NCI-H2196 (cell line): Measurements from ENCODE around the gene CCDC88B.

Experiments used
- DNase-seq: peaks from one replicate; lab custom pipeline; 2025; ENCODE audit not compliant: unreplicated experiment; lab: John Stamatoyannopoulos, UW

Gene CCDC88B, protein sequence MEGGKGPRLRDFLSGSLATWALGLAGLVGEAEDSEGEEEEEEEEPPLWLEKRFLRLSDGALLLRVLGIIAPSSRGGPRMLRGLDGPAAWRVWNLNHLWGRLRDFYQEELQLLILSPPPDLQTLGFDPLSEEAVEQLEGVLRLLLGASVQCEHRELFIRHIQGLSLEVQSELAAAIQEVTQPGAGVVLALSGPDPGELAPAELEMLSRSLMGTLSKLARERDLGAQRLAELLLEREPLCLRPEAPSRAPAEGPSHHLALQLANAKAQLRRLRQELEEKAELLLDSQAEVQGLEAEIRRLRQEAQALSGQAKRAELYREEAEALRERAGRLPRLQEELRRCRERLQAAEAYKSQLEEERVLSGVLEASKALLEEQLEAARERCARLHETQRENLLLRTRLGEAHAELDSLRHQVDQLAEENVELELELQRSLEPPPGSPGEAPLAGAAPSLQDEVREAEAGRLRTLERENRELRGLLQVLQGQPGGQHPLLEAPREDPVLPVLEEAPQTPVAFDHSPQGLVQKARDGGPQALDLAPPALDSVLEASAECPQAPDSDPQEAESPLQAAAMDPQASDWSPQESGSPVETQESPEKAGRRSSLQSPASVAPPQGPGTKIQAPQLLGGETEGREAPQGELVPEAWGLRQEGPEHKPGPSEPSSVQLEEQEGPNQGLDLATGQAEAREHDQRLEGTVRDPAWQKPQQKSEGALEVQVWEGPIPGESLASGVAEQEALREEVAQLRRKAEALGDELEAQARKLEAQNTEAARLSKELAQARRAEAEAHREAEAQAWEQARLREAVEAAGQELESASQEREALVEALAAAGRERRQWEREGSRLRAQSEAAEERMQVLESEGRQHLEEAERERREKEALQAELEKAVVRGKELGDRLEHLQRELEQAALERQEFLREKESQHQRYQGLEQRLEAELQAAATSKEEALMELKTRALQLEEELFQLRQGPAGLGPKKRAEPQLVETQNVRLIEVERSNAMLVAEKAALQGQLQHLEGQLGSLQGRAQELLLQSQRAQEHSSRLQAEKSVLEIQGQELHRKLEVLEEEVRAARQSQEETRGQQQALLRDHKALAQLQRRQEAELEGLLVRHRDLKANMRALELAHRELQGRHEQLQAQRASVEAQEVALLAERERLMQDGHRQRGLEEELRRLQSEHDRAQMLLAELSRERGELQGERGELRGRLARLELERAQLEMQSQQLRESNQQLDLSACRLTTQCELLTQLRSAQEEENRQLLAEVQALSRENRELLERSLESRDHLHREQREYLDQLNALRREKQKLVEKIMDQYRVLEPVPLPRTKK (N-terminal part only)

DNA sequence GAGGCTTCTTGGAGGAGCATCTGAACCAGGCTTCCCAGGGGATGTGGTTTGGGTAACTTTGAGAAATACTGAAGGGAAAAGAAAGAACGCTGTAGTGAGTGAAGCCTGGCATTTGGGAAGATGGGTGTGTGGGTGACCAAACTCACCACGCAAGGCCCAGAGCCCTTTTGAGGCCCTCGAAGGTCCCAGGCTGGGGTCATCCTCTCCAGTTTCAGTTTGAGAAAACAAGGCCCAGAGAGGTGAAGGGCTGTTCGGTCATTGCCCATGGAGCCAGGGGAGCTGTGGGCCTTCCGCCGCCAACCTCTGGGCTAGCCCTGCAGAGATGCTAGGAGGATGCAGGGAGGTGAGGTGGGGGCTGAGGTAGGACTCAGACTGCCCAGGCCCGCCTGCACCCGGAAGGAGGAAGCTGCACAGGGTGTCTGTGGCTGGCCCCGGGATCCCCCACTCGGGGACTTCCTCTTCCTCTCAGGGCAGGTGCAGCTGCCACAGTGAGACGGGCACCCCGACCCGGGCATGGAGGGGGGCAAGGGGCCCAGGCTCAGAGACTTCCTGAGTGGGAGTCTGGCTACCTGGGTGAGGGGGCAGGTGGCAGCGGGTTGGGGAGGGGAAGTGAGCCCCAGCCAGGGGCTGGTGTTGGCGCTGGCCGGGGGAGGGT is at the start of gene CCDC88B:
Gene CCDC88B, plus strand, starts transcription at position 451 of the 655 bp plus-strand sequence. Its CDS starts 63 bp downstream, at position 514.
- DNase-seq, result no peak

DNA sequence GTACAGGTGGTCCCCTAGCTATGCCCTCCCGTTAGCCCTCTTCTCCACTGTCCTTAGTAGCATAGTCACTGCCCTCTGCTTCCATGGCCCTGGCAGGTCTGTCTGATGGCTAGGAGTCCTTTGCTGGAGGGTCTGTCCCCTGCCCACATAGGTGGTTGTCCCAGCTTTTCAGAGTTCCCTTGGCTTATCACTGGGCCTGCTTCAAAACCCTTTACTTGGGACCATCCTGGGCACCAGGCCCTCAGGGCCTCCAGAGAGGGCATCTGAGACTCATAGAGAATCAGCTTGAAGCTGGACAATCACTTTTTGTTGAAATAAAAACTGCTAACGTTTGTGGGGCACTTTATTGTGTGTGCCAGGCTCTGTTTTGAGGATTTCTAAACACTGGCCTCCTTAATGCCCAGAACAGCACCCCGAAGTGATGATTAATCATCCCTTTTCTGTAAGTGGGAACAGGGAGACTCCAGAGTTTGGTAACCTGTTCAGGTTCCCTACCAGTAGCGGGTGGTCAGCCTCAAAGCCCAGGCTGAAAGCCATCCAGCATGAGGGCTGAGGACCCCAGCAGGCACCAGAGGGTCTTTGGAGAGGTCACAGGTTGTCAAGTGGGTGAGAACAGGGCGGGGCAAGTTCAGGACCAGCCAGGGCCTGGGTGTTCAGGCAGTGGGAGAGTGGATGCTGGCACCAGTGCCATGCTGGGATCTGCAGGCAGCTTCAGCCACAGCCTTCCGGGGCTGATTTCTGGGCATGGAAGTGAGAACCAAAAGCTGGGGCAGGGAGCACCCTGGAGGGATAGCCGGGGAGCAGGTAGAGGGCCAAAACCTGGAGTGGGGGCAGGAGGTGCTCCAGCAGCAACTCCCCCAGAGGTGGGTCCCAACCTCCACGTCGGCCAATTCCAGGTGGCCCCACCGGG is 49.4 kb upstream of the CCDC88B start:
- no peak for DNase-seq

DNA sequence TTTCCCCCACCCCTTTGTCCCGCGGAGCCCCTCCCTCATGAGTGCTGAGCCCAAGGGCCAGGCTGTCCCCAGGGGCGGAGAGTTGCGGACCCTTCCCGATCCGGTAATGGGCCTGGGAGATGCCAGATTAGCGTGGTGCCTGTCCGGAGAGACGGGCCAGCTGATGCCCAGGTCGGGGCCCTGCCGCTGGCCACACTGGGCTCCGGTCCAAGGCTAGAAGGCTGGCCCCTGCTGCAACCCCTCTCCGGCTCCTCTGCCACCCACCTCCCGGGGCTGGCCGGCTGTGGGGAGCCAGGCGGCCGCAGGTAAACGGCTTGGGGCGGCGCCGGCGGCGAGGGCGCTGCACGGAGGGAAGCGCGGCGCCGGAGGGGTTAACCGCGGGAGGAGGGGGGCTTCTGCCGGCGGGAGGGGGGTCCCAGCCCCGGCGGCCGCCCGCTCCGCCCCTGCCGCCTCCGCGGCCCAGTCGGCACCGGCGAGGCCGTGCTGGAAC is 48.7 kb upstream of the CCDC88B start, which contains the start of gene KCNK4:
Gene KCNK4, plus strand, starts transcription at position 41 of the 490 bp plus-strand sequence. CDS start 1,717 bp downstream, outside the sequence.
- no peak for DNase-seq

DNA sequence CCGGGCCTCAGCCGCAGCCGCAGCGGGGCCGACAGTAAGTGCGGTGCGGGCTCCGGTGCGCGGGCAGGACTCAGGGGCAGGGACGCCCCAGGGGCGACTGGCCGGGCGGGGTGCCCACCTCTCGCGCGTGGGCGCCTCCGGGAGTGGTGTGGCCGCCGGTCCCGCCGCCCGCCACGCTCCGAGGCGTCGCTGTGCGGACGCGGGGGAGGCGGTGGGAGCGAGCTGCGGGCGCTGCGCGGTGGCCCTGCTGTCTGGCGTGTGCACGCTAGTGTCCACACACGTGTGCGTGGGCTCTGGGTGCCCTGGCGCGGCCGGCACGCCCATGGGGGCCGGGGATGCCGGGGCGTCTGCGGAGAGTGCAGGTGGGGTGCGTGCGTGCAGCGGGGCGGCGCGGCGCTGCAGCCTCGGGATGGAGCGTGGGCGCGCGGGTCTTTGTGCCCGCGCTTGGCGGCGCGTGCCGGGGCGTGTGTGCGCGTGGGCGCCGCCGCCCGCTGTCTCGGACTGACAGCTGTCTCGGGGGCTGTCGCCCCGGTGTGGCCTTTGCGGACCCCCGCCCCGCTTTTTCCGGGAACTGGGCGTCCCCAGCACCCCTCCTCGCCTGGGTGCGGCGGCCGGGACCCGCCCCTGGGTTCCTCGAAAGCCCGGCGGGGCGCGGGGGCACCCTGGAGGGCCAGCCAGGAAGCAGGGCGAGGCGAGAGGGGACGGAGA is 48.1 kb upstream of the CCDC88B start:
- no peak for DNase-seq

DNA sequence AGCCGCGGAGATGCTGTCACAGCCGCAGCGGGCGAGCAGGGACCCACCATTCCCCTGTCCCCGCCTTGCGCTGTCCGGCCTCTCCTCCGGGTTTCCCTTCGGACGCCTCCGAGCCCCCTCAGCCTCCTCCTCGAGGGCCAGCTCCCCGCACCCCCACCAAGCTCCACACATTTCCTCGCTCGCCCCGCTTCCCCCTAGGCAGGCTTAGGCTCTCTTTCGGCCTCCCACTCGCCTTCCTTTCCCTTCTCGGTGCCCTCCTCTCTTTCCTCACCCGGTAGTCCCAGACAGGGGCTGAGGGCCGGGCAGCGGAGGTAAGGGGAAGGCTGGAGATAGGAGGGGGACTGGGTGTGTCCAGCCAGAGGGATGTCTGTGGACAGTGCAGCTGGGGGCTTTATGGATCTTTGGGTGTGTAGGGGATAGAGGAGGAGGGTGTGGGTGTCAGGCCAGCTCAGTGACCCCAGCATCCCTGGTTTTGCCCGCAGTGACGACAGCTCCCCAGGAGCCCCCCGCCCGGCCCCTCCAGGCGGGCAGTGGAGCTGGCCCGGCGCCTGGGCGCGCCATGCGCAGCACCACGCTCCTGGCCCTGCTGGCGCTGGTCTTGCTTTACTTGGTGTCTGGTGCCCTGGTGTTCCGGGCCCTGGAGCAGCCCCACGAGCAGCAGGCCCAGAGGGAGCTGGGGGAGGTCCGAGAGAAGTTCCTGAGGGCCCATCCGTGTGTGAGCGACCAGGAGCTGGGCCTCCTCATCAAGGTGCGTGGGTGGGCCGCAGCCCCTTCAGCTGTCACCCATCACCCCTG is 47.3 kb upstream of the CCDC88B start:
- DNase-seq, result no peak

DNA sequence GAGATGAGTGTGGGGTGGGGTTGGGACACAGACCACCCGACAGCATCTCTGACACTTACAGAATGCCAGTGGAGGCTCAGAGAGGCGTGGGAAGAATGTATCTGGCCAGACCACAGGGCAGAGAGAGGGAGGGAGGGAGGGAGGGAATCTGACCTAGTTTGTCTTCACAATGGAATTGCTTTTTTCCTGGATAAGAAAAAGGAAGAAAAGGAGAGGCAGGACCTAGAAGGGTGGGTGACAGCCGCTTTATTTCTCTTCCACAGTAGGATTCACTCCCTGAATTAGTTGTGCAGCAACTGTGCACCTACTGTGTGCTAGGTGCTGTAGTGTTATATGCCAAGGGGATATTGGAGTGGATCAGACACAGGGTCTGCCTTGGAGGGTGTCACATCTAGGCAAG is 45.2 kb upstream of the CCDC88B start:
- no peak for DNase-seq

DNA sequence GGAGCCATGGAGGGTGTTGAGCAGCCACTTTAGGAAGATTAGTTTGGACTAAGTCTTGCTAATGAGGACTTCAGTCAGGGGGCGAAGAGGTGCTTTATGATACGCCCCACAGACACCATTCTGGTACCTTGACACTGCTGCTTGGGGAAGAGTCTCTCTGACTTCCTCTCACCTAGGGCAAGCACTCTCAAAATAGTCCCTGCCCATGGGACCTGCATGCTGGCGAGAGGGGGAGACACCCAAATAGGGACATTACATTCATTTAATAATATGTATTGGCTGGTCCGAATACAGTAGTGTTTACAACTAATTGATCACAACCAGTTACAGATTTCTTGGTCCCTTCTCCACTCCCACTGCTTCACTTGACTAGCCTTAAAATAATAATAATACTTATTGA is 44.2 kb upstream of the CCDC88B start:
- no peak for DNase-seq

DNA sequence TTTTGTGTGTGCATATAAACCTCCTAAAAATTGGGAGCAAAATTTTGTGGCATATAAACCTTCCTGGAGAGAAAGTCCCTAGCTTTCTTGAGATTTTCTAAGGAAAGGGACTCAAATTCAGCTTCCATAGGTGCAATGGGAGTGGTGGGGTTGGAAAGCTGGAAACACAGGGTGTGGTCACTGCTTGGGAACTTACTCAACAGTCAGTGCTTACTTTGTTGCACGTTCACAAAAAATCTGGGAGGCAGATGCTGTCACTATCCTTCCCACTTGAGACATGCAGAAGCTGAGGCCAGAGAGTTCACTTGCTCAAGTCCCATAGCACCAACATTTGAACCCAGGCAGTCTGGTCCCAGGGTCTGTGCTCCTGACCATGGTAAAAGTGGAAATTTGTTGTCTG is 43.8 kb upstream of the CCDC88B start:
- no peak for DNase-seq

DNA sequence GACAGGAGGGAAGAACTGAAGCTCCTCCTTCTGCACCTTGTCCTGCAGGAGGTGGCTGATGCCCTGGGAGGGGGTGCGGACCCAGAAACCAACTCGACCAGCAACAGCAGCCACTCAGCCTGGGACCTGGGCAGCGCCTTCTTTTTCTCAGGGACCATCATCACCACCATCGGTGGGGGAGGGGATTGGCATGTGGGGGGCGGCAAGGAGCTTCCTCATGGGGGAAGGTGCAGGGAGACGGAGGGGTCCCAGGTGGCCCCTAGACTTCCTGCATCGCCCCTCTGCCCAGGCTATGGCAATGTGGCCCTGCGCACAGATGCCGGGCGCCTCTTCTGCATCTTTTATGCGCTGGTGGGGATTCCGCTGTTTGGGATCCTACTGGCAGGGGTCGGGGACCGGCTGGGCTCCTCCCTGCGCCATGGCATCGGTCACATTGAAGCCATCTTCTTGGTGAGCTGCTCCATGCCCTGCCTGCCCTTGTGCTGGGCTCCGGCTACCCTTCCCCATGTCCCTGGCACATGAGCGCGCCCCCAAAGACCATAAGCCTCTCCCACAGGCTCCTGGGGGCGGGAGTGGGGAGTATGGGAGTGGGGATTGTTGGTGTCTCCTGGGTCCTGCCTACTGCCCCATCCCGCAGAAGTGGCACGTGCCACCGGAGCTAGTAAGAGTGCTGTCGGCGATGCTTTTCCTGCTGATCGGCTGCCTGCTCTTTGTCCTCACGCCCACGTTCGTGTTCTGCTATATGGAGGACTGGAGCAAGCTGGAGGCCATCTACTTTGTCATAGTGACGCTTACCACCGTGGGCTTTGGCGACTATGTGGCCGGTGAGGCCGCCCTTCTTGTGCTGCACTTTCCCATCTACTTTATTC is 42.9 kb upstream of the CCDC88B start:
- no peak for DNase-seq

DNA sequence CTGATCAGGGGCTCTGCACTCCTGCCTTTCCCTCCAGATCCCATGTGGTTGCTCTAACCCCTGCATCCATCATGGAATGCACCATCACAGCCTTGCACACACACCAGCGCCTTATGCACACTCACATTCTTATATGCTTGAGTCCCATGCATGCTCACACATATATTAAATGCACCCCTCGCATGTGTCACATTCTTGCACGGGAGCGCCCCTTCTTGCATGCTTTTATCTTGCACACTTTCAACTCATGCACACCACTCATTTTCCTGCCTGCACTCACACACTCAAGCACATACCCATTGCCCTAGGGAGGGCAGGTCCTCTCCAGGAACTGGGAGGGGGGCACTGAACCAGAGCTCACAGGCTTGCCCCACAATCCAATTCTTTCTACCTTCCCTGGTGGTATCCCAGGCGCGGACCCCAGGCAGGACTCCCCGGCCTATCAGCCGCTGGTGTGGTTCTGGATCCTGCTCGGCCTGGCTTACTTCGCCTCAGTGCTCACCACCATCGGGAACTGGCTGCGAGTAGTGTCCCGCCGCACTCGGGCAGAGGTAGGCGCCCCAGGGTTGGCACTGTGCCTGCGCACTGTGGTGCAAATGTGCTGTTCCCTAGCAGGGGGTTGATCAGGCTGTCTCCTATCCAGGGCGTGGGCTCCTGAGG is 42.2 kb upstream of the CCDC88B start:
- DNase-seq, result no peak

DNA sequence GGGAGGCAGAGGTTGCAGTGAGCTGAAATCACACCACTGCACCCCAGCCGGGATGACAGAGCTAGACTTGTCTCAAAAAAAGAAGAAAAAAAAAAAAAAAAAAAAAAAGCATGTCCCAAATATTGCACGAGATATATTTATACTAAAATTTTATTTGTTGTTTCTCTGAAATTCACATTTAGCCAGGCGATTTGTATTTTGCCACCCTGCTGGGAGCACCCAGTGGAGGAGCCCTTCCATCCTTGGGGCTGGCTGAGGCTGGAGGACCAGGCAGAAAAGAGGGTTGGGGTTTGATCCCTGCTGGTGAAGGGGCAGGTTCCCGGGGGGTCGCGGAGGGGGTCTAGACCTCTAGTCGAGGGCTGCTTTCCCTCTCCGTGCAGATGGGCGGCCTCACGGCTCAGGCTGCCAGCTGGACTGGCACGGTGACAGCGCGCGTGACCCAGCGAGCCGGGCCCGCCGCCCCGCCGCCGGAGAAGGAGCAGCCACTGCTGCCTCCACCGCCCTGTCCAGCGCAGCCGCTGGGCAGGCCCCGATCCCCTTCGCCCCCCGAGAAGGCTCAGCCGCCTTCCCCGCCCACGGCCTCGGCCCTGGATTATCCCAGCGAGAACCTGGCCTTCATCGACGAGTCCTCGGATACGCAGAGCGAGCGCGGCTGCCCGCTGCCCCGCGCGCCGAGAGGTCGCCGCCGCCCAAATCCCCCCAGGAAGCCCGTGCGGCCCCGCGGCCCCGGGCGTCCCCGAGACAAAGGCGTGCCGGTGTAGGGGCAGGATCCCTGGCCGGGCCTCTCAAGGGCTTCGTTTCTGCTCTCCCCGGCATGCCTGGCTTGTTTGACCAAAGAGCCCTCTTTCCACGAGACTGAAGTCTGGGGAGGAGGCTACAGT is 40.8 kb upstream of the CCDC88B start:
- no peak for DNase-seq

DNA sequence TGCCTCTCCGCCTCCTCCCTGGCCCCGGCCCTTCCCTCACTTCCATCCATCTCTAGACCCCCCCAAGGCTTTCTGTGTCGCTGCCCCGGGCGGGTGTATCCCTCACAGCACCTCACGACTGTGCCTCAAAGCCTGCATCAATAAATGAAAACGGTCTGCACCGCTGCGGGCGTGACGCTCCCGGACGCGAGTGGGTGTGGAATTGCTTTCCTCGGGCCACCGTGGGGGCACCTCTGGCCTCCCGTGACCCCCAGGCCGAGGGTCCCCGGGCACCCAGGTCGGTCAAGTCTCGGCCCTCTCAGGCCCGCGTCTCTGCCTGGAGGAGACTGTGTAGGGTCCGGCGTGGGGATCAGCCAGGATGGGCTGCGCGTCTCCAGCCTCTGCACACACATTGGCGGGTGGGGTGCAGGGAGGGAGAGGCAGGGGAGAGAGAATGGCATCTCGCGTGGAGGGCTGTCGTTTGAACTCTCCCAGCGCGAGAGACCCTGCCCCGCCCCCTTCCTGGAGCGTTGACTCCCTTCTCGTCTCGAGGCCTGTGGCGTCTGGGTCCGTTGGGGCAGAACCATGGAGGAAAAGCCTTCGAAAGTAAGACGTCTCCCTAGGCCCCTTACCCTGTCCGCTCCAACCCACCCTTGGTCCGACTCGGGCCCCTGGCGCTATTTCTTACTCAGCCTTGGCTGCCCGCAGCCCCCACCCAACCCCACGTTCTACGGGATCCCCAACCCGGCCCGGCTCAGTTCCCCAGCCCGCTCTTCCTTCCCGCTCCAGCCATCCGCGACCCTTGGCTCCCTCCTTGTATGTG is 40.0 kb upstream of the CCDC88B start, which contains the start of gene CATSPERZ:
Gene CATSPERZ, plus strand, starts transcription at position 512 of the 802 bp plus-strand sequence. Its CDS starts 53 bp downstream, at position 565.
- DNase-seq, result no peak

DNA sequence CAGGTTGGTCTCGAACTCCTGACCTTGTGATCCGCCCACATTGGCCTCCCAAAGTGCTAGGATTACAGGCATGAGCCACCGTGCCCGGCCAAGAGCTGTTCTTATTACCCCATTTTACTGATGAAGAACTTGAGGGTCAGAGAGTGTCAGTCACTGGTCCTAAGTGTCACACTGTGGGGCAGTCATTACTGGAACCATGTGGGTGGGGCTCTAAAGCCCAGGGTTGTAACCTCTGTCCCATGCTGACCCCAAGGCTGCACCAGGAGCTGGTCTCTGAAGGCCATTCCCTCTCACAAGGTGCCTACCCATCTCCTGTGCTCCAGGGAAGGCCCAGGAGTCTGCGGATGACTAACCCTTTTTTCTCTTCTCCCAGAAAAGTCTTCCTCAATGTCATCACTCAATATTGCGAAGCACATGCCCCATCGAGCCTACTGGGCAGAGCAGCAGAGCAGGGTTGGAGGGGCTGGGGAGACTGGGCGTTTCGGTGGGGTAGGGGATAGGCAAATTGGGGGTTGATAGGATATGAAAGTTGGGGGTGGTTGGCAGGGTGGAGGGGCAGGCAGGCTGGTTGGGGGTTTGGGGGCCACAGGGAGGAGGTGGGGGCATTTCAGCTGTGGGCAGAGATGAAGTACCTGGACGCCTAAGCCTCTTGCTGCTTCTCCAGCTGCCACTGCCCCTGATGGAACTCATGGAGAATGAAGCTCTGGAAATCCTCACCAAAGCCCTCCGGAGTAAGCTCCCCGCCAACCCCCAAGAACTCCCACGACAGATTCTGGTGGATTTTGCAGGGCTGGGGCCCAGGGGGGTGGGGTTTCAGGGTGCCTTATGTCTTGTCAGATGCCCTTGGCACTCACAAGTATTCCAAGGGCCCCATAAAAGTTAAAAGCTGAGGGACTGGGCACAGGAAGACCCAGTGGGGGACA is 36.6 kb upstream of the CCDC88B start:
- no peak for DNase-seq

DNA sequence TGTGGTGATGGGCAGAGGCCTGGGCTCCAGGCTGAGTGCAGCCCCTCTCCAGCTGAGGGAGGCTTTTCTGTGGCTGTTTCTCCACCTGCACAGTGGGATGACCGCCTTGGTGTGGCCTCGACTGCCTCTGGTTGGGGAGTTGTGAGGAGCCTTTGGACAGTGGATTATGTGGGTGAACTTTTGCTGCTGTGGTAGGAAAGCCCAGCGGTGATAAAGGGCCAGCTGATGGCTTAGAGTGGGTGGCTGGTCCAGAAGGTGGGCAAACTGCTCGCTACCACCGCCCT is 36.0 kb upstream of the CCDC88B start:
- DNase-seq, result no peak
